SKM-1 treated with dmso at 0.1 percent for 144 hours (cell line): ENCODE data around the gene NOP9.

Source experiments
- DNase-seq: peaks from one replicate; lab custom pipeline; 2025; ENCODE audit not compliant: unreplicated experiment; lab: John Stamatoyannopoulos, UW

Gene NOP9

DNA sequence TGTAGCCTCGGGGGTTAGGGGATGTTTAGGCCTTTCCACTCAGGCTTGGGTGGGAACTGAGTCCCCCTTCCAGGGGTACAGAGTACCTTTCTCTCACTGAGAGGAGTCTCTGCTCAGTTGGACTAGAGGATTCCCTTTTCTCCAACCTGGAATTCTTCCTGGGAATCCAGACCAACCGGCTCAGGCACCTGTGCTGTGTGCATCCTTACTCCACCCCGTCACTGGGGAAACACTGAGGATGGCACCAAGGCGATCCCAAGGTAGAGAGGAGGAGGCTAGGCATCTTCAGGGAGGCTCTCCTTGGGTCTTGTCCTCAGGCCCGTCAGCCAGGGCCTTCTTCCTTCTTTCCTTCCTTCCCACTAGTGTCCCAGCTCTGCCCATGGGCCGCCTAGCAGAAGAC, 35.8 kb upstream of the NOP9 start:
- no peak for DNase-seq

DNA sequence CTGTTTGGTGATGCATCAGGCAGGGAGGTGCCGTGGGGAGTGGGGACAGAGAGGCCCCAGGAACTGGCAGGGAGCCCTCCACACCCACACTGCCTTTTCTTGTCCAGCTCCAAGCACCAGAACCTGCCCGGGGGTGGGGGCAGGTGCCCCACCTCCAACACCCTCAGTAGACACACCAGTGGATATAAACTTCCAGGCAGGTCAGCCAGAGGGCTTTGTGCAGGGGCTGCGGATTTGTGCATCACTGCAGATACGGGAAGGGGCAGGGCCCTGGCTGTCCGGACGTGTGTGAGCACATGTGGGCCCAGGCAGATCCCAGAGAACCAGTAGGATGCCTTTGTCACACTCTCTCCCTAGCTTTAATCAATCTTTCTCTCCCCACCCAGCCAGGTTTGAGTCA, 35.4 kb upstream of the NOP9 start:
- DNase-seq: no peak

DNA sequence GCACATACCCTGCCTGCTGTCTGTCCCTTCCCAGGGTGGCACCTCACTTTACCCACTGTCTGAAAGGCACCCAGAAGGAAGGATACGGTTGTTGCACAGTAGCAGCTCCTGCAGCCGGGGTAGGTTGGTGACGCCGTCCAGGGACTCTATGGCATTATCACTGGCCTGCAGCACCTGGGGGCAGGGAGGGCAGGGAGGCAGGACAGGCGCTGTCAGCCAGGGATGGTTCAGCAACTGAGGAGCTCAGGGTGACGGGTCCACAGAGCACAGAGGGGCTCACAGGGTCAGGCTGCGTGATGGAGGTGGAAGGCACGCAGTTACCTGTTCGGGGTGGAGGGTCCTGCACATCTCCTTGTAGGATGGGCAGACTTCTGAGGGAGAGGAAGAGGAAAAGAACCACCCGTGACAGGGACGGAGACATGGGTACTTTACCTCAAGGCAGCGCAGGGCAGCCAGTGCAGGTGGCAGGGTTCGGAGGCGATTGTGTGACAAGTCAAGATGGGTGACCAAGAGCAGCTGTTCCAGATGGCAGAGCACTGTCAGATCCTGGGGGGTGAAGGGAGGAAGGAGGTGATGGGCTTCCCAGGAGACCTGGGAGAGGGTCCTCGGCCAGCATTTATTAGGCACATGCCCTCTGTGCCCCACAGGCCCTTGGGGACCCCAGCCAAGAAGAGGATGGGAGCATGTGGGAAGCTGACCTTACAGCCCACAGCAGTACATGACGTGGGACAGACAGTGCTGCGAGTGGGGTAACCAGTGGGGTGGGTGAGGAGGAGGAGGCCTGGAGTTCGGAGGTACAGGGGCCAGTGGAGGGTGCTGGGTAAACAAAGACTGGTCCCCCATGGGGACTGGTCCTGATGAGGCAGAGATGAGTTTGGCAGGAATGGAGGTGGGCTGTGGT, 33.1 kb upstream of the NOP9 start:
- no peak for DNase-seq

DNA sequence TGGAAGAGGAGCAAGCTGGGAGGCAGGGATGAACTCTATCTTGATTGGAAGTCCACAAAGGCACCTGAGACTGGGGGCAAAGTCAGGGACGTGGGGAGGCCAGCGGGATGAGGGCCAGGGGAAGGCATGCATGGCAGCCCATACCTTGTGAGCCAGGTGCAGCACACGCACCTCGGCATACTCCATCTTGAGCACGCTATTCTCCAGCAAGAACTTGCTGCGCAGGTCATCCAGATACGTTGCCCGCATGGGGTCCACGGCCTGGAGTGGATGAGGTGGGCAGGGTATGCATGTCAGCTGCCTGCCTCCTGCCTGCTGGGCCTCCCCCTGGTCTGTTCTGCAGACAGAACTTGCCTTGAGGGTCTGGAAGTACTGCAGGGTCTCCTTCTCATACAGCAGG, 32.1 kb upstream of the NOP9 start:
- no peak for DNase-seq

DNA sequence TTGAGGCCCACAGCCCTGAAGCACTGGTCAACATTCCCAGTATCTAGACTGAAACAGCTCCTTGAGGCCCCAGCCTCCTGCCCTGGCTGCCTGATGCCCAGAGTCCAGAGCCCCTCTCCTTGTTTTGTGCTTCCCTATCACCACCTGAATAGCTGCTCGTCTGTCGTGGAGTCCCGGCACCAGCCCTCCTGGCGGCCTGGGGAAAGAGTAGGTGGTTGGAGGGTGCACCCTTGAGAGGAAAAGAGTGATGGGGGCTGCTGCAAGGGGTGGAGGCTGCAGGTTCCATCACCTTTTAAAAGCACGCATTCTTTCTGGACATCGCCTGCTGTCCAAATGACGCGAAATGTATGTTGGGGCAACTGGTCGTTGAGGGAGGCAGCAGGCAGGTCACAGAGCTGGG, 31.4 kb upstream of the NOP9 start:
- DNase-seq: no peak

DNA sequence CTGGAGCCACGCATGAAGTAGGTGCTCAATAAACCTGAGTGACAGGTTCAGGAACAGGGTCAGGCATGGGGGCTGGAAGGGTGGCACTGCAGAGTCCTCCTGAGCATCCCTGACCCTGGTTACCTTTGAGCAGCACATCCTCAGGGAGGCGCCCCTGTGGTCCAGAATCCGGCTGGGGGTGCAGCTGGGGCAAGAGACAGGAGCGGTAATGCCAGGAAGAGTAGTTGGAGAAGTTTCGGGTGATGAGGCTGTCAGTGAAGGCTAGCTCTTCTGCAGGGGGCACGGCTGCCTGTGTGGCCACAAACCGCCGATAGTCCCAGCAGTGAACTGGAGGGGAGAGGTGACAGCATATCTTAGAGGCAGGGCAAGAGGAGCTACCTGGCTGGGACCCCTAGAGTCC, 30.3 kb upstream of the NOP9 start:
- DNase-seq: no peak

DNA sequence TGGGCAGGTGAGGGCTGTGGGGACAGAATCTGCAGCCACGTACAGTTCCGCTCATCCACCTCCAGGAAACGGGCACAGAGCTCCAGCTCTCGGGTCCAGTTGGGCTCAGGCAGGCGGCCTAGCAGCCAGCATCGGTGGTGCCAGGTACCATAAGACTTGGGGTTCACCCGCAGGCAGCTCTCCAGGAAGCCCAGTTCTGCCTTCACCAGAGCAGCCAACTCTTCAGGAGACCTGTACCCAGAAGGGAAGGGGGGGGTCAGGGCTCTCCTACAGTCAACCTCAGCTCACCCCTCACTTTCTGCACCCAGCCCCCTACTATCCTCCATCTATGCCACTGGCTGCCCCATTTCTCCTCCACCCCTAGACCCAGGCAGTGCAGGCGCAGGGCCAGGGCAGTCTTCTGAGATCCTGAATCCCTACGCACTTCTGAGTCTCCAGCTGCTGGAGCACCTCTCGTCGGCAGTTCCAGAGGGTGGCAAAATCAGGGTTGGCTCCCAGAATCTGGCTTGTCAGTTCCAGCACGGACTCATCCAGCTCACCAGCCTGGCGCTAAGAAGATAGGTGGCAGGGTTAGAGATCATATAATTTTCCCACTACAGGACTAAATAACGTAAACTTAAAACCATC, 29.6 kb upstream of the NOP9 start:
- DNase-seq: no peak

DNA sequence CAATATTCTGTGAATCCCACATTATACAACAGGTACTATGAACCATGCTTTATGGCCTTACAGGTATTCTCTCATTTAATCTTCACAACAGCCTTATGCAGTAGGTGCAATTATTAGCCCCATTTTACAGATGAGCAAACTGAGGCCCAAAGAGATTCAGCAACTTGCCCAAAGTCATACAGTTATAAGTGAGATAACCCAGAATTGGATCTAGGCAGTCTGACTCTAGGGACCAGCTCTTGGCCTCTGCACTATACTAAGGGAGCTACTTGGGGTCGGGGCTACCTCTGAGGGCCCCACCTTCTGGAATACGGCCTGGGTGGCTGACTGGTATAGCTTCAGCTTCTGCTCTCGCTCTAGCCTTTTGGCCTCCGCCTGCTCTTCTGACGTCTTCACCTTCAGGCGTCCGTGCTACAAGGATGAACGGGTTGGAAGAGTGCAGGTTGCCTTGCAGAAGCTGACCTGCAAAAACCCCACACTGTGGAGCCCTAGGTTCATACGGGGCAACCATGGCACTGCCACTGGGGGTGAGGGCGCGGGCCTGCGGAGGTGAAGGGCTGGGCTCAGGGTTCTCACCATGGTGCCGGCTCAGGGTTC, 29.0 kb upstream of the NOP9 start:
- no peak for DNase-seq

DNA sequence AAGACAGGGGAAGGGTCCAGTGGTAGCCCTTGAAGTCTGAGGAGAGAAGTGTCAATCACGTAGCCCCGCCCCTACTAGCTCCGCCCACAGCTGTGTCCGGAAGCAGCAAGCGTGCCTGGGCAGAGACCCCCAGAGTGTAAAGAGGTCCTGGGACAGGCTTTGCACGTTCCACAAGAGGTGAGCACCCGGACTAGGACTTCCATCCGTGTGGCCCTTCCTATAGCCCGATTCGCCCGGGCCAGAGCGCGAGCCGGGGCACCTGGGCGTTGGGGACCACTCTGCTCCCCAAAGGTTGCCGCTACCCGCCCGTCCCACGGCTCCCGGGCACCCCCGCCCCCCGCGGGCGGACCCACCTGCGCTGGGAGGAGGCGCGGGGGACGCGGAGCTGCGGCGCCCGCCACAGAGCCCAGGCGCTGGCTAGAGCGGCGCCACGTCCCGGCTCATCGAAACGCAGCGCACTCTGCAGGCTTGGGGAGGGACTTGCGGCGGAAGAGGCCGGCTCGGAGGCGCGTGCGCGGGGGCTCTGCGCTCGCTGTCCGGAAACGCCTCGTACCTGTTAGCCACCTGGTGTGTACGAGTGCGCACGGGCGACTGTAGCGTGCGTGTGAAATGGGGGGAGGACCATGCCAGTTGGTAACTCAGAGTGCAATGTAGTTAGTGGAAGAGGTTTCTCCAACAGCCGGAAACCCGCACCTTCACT, 28.4 kb upstream of the NOP9 start, which contains the start of gene RABGGTA:
RABGGTA (minus strand) TSS at position 464 of the 700 bp plus-strand sequence. CDS start 482 bp downstream, outside the sequence.
- DNase-seq: peak; percentile 52

DNA sequence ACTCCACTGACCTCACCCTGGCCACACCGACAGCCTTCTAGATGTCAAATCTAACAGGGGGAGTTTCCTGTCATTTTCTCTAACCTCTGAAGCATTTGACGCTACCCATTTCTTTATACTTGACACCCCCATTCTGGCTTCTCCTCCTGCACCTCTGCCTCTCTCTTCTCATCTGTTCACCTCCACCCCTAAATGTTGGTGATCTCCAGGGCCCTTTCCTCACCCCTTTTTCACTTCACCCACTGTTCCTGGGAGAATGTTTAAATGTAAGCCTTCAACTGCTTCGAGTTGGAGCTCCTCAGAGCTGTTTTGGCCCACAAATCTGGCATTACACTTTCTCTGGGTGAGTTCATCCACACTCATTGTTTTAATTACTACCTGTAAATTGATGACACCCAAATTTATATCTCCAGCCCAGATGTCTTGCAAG, 27.8 kb upstream of the NOP9 start:
- DNase-seq: no peak

DNA sequence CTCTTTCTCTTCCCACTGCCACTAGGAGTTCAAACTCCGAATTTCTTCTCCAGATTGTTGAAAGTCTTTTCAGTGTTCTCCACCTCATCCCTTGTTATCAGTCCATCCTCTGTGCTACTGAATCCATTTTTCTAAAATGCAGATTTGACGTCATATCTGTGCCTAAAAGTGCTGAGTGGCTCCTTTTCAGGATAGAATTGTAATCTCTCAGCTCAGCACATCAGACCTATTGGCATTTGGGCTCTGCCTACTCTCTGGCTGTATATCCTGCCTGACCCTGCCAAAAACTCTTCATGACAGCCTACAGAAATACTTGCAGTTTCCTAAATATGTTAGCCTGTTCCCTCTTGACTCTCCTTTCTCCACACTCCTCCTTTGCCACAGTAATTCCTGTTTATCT, 27.2 kb upstream of the NOP9 start:
- DNase-seq: no peak

DNA sequence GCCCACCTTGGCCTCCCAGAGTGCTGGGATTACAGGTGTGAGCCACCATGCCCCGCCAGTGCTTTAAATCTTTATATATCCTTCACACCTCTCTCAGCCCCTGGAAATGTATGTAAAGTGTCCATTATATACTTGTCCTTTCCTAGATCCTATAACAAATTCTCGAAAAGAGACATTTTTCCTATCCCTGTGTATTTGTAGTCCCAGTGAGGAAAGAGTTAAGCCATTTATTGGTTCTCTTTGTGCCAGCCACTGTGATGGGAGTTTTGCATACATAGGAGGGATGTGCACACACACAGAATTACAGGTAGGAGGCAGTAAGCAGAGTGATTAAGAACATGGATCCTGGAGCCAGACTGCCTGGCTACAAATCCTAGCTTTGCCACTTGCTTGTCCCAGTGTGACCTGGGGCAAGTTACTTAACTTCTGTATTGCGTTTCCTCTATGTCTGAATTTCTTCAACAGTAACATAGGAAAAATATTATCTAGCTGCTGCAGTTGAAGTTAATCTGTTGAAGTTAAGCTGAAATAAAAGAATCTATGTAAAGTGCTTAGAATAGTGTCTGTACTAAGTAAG, 26.1 kb upstream of the NOP9 start:
- no peak for DNase-seq

DNA sequence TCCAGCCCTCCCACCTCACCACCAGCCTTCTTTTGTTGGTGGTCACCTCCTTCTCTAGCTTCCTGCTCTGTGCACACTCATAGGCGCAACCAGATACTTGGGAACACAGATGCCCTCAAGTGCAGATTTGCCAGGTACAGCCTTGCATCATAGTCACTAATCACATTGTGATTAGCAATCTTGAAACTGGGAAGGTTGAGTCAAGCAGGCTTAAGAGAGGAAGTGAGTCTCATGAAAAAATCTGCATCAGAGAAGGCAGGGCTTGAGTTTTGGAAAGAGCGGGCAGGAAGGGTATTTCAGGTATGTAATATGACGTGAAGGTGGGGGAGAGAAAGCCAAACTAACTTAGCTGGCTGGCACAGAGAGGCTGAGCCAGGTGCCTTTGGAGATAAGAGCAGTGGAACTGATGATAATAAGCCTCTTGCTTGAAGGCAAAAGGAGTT, 25.5 kb upstream of the NOP9 start:
- peak; percentile 63 for DNase-seq

DNA sequence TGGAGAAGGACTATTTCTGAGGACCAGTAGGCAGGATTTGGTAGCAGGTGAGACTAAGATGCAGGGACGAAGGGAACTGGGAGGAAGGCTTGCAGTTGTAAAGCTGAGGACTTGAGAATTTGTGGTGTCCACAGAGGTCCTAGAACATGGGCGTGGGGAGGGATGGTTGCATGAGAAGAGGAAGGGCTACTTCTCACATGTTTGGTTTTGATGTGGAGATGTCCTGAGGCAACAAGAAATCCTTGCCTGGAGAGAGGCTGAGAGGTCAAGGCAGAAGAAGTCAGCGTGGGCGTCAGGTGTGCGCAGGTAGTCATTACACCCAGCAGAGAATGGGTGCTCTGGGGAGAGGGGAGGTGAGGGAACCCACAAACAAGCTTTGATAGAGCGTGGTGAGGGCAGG, 22.6 kb upstream of the NOP9 start:
- DNase-seq: no peak

DNA sequence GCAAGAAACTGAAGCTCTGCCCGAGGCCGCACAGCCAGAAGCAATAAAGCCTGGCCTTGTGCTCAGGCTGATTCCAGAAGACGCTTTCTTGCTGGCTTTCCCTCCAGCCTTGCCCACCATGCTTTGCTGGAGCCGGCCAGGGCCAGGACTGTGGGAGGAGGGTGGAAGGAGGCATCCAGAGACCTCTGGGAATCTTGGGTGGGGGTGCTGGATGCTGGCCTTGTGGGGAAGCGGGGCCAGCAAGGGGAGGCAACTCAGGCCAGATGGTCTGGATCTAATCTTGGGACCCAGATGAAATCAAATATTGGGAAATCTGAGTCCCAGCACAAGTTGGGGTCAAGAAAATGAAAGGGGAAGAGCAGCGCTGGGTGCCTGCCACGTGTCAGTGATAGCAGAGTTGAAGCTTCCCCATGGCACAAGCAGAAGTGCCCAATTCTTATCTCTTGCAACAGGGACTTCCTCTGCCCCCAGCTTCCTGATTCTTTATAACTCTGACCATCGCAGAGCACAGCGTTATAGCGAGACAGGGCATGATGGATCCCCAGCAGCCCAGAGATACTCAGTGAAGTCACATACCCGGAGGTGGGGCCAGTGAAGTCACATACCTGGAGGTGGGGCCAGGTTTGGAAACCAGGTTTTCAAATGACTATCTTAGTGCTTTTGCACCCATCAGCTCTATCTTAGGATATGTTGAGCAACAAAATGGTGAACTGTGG, 21.9 kb upstream of the NOP9 start:
- peak; percentile 67 for DNase-seq

DNA sequence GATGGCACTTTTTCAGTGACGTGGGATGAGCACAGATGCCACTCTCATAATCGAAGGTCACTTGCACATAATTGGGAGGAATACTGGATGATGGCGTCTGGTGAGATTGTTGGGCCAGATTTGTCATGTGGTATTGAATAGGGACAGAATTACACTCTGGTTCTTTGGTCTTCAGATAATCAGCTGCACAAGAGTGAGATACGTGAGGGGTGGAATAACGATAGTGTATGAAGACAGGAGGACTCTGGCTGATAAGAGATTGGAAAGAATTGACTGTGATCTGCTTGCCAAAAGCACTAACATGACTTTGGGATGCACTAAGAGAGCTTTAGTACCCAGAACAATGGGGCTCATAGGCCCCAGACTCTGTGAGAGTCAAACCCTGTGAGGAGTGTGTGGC, 21.2 kb upstream of the NOP9 start:
- no peak for DNase-seq

DNA sequence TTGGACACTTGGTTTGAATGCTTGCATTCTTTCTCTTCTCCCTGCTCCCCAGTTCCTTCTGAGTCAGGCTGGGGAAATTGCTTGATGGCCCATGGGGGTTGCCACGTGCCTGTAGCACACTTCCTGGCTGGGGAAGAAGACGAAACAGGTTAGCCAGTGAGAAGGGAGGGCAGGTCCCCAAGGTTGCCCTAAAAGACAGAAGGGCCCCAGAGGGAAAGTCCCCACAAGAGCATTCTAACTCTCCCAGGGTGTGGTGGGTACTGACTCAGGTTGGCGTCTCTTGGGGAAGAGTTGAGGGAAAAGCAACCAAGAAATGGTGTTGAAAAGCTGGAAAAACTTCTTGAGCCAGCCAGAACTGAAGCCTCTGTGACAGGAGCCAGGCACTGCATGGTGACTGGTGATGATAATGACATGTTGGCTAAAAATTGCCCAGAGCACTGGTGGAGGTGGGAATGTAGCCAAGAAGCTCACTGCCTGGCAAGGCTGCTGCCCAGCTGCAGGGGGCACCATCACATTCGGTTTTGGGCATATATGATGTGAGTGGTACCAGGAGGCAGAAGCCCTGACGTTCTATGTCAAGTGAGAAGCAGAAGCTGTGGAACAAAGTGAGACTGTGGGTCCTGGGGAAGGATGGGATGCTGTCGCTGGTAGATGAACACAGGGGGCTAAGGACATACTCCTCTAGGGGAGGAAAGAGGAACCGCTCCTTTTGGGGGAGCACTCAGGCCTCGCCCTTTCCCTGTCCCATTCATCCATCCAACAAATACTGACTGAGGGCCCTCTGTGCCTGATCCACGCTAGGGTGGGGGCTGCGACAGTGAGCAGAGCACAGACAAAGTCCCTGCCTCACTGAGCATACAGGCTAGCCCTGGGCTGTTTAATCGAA, 20.1 kb upstream of the NOP9 start:
- no peak for DNase-seq

DNA sequence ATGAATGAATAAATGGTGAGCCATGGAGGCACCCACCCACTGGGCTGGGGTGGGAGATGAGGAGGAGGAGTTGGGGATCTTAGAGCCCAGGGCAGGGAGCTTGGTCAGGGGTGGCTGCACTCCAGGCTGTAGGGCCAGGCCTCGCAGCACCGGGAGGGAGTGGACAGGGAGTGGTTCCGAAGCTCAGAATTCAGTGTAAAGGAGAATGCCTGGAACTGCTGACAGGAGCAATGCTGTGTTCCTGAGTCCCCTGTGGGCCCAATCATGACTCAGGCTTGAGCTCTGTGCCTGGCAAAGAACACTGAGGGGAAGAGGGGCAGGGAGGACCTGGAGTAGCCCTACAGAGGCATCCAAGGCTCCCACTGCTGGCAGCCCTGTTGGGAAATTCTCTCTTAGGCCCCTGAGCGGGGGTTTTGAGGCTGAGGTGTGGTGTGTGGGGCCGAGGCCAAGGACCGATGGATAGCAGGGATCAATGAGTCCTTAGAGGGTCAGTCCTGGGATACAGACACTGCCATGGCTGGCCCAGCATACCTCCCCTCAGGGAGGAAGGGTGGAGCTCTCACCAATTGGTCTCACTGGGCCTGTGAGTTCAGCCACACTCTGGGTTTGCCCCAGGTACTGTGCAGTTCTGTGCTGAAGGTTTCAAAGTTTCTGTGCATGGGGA, 18.7 kb upstream of the NOP9 start:
- DNase-seq: no peak

DNA sequence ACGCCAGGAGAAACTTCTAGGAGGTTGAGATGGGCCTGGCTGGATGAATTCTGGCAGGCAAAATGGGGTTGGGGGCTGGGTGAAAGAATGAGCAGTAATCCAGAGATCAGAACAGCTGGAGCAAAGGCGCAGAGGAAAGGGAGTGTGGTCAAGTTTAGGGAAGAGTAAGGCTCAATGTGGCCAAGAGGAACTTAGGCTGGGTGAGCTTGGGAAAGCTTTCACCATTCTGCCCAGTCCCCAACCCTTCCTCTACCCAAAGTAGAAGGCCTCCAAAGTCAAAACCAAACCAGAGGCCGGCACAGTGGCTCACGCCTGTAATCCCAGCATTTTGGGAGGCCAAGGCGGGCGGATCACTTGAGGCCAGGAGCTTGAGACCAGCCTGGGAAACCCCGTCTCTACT, 18.0 kb upstream of the NOP9 start:
- no peak for DNase-seq
